Measurements from ENCODE around the gene CCDC88B. TPM values are rescaled to one million over a fixed set of nuclear protein-coding genes. Genes with fewer than 3 reads are reported as not detected.
A peak's percentile ranks its signal among the peaks of the same experiment; 100 is the strongest.

The CCDC88B gene
- total and polyA plus RNA-seq, 2 donors (not counting 1 experiment from before 2014, with no cell fraction given) = 0.56 to 3.1 TPM

GRCh38 chr11:64385945-64386704 is 46.1 kb downstream of the CCDC88B start:
- Histone ChIP-seq H3K9me3 (ENCODE audit: control insufficient read depth, insufficient read depth, low read depth, low read length) (no peaks in the 10 kb centered on the region), H3K4me3 (replicated peaks in 1 of 4; ENCODE audit: control extremely low read depth in 1 of 4, insufficient read depth in 1 of 4, low read depth in 3 of 4, low read length in 4 of 4) (no peak overlapping the region), H3K36me3 (ENCODE audit: control insufficient read depth, insufficient read depth, low read length) (no peaks in the 10 kb centered on the region), H4K20me1 (ENCODE audit: control insufficient read depth, extremely low read depth, insufficient read depth, low read length) (no peaks in the 10 kb centered on the region), H3K27me3 (ENCODE audit: control insufficient read depth, insufficient read depth, low read length) (no peaks in the 10 kb centered on the region), H3K27ac (ENCODE audit: insufficient read depth, low read length) (no peak overlapping the region), H3K4me1 (ENCODE audit: control insufficient read depth, extremely low read depth, insufficient read depth, low read length) (no peaks in the 10 kb centered on the region), H3K79me2 (ENCODE audit: control insufficient read depth, insufficient read depth, low read length) (no peaks in the 10 kb centered on the region), H3K4me2 (ENCODE audit: extremely low read depth, insufficient read depth, low read length) (no peak overlapping the region), H2AFZ (ENCODE audit: low read length) (no peak overlapping the region), H3K9ac (ENCODE audit: insufficient read depth, low read length) (no peak overlapping the region)
- peak in 1 of 2 donors; percentile 69 for DNase-seq (ENCODE audit: low read depth in 2 of 2)
- TF ChIP-seq, protein P1, sequence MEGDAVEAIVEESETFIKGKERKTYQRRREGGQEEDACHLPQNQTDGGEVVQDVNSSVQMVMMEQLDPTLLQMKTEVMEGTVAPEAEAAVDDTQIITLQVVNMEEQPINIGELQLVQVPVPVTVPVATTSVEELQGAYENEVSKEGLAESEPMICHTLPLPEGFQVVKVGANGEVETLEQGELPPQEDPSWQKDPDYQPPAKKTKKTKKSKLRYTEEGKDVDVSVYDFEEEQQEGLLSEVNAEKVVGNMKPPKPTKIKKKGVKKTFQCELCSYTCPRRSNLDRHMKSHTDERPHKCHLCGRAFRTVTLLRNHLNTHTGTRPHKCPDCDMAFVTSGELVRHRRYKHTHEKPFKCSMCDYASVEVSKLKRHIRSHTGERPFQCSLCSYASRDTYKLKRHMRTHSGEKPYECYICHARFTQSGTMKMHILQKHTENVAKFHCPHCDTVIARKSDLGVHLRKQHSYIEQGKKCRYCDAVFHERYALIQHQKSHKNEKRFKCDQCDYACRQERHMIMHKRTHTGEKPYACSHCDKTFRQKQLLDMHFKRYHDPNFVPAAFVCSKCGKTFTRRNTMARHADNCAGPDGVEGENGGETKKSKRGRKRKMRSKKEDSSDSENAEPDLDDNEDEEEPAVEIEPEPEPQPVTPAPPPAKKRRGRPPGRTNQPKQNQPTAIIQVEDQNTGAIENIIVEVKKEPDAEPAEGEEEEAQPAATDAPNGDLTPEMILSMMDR (conservative IDR thresholded peaks at IDR 0.05 in 1 of 2, IDR thresholded peaks at IDR 0.05 in 1 of 2; ENCODE audit: low read depth in 1 of 2, low read length in 2 of 2) = no peak
- TF ChIP-seq EZH2 (IDR thresholded peaks at IDR 0.05; ENCODE audit: low read length, missing control alignments) = no peak

DNA sequence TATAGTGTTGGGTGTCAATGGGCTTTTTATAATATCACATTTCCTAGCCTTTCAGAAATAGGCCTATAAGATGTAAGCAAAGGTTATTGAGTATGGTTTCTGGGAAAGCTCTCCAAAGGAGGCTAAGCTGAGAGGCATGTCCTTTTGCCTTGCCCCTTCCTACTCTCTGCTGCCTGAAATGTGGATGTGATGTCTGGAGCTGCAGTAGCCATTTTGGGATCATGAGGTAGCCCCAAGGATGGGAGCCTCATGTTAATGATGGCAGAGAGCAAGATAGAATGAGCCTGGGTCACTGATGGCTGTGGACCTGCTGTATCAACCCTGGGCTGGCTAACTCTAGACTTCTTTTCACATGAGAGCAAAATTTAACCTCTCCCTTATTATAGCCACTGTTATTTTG is 47.9 kb downstream of the CCDC88B start:
- H3K4me3 ChIP-seq (replicated peaks in 1 of 4; ENCODE audit: control extremely low read depth in 1 of 4, insufficient read depth in 1 of 4, low read depth in 3 of 4, low read length in 4 of 4) = no peak overlapping the region
- no peak overlapping the region for H3K4me2 ChIP-seq (ENCODE audit: extremely low read depth, insufficient read depth, low read length)
- H2AFZ ChIP-seq (ENCODE audit: low read length) = no peak overlapping the region
- no peak overlapping the region for H3K9ac ChIP-seq (ENCODE audit: insufficient read depth, low read length)
- no peaks in the 10 kb centered on the region for H3K27me3 ChIP-seq (ENCODE audit: control insufficient read depth, insufficient read depth, low read length)
- H3K27ac ChIP-seq (ENCODE audit: insufficient read depth, low read length) = no peak overlapping the region
- no peak for TF ChIP-seq EZH2 (IDR thresholded peaks at IDR 0.05; ENCODE audit: low read length, missing control alignments)
- TF ChIP-seq, protein P1 (conservative IDR thresholded peaks at IDR 0.05 in 1 of 2, IDR thresholded peaks at IDR 0.05 in 1 of 2; ENCODE audit: low read depth in 1 of 2, low read length in 2 of 2) = no peak
- H3K79me2 ChIP-seq (ENCODE audit: control insufficient read depth, insufficient read depth, low read length) = no peaks in the 10 kb centered on the region
- DNase-seq (ENCODE audit: low read depth in 2 of 2) = no peak
- no peaks in the 10 kb centered on the region for H4K20me1 ChIP-seq (ENCODE audit: control insufficient read depth, extremely low read depth, insufficient read depth, low read length)
- no peaks in the 10 kb centered on the region for H3K9me3 ChIP-seq (ENCODE audit: control insufficient read depth, insufficient read depth, low read depth, low read length)
- no peaks in the 10 kb centered on the region for H3K36me3 ChIP-seq (ENCODE audit: control insufficient read depth, insufficient read depth, low read length)
- no peaks in the 10 kb centered on the region for H3K4me1 ChIP-seq (ENCODE audit: control insufficient read depth, extremely low read depth, insufficient read depth, low read length)

DNA sequence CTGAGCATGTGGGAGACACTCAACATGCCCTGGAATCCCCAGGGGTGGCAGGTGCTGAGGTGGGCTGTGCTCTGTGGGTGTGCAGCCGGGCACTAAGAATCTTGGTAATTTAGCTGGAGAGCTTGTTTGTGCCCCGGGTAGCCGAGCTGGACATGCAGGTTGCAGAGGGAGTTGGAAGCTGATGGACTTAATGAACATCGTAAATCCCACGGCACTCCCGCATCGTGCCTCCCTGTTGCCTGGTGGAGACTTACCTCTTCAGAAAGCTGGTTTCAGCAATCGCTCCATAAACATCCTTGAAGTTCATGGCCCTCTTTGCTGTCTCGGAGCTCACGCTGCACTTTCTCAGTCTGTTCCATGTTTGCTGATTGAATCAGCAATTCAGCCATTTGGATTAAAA is 48.9 kb downstream of the CCDC88B start:
- H3K4me1 ChIP-seq (ENCODE audit: control insufficient read depth, extremely low read depth, insufficient read depth, low read length) = no peaks in the 10 kb centered on the region
- H3K4me2 ChIP-seq (ENCODE audit: extremely low read depth, insufficient read depth, low read length) = no peak overlapping the region
- no peak overlapping the region for H3K4me3 ChIP-seq (replicated peaks in 1 of 4; ENCODE audit: control extremely low read depth in 1 of 4, insufficient read depth in 1 of 4, low read depth in 3 of 4, low read length in 4 of 4)
- TF ChIP-seq EZH2 (IDR thresholded peaks at IDR 0.05; ENCODE audit: low read length, missing control alignments) = no peak
- TF ChIP-seq, protein P1 (conservative IDR thresholded peaks at IDR 0.05 in 1 of 2, IDR thresholded peaks at IDR 0.05 in 1 of 2; ENCODE audit: low read depth in 1 of 2, low read length in 2 of 2) = no peak
- H3K27ac ChIP-seq (ENCODE audit: insufficient read depth, low read length) = no peak overlapping the region
- no peak overlapping the region for H2AFZ ChIP-seq (ENCODE audit: low read length)
- H3K79me2 ChIP-seq (ENCODE audit: control insufficient read depth, insufficient read depth, low read length) = no peaks in the 10 kb centered on the region
- H3K36me3 ChIP-seq (ENCODE audit: control insufficient read depth, insufficient read depth, low read length) = no peaks in the 10 kb centered on the region
- no peaks in the 10 kb centered on the region for H3K9me3 ChIP-seq (ENCODE audit: control insufficient read depth, insufficient read depth, low read depth, low read length)
- H3K9ac ChIP-seq (ENCODE audit: insufficient read depth, low read length) = no peak overlapping the region
- no peak for DNase-seq (ENCODE audit: low read depth in 2 of 2)
- H3K27me3 ChIP-seq (ENCODE audit: control insufficient read depth, insufficient read depth, low read length) = no peaks in the 10 kb centered on the region
- no peaks in the 10 kb centered on the region for H4K20me1 ChIP-seq (ENCODE audit: control insufficient read depth, extremely low read depth, insufficient read depth, low read length)

Data from fibroblast of lung (primary cell).